ENCODE results near the gene TM7SF3.
"Not testable (repeated sequence)": the region's sequence is repeated elsewhere in the genome, so short reads cannot be mapped to it uniquely, and the experiment has no call there.

The TM7SF3 gene

GRCh38 chr12:26979733-26980132 lies 34.5 kb downstream of the TM7SF3 start:
- no peak for DNase-seq (ENCODE audit: low spot score)

- DNase-seq (ENCODE audit: low spot score), result no peak
Measured at GRCh38 chr12:26978801-26979200, 35.4 kb downstream of the TM7SF3 start.

DNA sequence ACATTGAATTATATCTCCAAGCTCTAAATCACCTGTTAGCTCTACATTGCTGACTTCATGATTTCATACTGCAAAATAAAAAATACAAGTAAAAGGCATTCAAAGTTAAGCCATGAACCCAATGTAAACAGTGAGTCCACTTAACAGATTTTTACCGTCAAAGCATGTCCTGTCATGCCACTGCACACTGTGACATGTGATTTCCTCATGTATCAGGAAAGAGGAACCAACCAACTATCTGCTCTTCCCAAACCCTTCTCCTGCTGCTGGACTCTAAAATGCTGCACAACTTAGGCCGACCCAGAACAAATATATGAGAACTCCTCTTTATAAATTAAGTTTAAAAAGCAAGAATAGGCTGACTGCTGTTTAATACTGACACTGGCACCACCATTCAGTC lies 37.5 kb downstream of the TM7SF3 start:
- DNase-seq (ENCODE audit: low spot score), result no peak

DNA sequence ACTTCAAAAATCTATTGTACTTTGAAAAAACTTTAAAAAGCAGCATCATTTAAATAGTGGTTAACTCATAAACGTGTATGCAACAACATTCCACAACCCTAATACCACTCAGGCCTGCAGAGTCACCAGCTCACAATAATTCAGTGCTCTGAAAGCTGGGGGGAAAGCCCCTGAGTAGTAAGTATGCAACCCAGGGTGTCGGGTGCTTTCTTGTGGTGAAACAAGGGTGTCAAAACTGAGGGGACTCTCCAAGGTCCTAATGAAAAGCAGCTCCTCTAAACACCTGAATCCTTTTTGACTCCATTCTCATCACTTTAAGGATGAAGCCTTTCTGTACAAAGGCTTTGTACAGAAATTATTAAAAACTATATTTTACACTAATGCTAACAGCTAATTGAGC lies 42.2 kb downstream of the TM7SF3 start:
- no peak for DNase-seq (ENCODE audit: low spot score)

DNA sequence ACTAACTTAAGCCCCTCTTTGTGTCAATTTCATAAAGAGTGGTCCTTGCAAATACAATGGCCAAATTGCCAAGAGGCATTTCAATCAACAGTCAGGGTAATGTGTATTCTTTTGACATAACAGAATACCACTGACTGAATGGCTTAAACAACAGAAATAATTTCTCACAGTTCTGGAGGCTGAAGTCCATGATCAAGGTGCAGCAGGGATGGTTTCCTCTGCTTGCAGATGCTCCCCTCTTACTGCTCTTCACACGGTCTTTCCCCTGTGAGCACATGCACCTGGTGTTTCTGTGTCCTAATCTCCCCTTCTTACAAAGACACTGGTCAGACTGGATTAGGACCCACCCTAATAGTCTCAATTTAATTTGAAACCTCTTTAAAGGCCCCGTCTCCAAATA lies 44.0 kb downstream of the TM7SF3 start:
- DNase-seq (ENCODE audit: low spot score), result no peak

DNA sequence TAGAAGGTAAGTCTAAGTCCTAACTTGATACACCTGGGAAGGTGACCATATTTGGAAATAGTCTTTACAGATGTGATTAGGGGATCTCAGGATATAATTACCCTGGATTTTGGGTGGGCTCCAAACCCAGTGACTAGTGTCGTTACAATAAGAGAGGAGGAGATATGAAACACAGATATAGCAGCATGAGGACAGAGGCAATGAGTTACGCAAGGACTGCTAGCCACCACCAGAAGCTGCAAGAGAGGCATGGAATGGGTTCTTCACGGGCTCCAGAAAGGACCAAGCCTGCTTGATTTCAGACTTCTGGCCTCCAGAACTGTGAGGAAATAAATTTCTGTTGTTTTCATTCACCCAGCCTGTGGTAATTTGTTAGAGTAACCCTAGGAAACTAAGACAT lies 47.3 kb downstream of the TM7SF3 start:
- no peak for DNase-seq (ENCODE audit: low spot score)

DNA sequence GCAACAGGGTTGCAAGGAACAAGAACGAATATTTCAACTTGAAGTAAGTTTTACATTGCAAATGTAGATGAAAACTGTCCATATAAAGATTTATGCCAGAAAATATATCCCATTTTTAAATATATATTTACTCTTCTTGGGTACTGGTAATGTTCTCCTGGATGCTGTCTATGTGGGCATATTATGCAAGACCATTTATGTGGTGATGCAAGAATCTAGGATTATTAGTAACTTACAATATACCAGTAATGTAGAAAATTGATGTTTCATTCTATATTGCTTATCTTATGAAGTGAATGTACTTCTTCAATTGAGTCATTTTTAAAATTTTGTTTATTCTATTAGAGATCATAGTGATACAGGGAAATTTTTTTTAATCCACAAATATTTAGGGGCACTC lies 50.8 kb downstream of the TM7SF3 start:
- no peak for DNase-seq (ENCODE audit: low spot score)

GRCh38 chr12:26961803-26962202 lies 52.4 kb downstream of the TM7SF3 start:
- DNase-seq (ENCODE audit: low spot score), result no peak

DNA sequence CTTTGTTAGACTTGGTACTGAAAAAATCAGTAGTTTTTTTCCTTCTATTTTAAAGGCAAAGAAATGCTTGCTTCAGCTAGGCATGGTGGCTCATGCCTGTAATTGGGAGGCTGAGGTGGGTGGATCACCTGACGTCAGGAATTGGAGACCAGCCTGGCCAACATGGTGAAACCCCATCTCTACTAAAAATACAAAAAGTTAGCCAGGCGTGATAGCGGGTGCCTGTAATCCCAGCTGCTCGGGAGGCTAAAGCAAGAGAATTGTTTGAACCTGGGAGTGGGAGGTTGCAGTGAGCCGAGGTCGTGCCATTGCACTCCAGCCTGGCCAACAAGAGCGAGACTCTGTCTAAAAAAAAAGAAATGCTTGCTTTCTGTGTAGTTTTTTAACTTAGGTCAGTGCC lies 52.8 kb downstream of the TM7SF3 start:
- DNase-seq (ENCODE audit: low spot score), result not testable (repeated sequence)

- DNase-seq (ENCODE audit: low spot score), result no peak
Measured at GRCh38 chr12:26954027-26954426, 60.2 kb downstream of the TM7SF3 start.

- no peak for DNase-seq (ENCODE audit: low spot score)
Measured at GRCh38 chr12:26953447-26953846, 60.7 kb downstream of the TM7SF3 start.

GRCh38 chr12:26948309-26948708 lies 65.9 kb downstream of the TM7SF3 start:
- no peak for DNase-seq (ENCODE audit: low spot score)

GRCh38 chr12:26941215-26941594 lies 73.0 kb downstream of the TM7SF3 start:
- DNase-seq (ENCODE audit: low spot score), result no peak

DNA sequence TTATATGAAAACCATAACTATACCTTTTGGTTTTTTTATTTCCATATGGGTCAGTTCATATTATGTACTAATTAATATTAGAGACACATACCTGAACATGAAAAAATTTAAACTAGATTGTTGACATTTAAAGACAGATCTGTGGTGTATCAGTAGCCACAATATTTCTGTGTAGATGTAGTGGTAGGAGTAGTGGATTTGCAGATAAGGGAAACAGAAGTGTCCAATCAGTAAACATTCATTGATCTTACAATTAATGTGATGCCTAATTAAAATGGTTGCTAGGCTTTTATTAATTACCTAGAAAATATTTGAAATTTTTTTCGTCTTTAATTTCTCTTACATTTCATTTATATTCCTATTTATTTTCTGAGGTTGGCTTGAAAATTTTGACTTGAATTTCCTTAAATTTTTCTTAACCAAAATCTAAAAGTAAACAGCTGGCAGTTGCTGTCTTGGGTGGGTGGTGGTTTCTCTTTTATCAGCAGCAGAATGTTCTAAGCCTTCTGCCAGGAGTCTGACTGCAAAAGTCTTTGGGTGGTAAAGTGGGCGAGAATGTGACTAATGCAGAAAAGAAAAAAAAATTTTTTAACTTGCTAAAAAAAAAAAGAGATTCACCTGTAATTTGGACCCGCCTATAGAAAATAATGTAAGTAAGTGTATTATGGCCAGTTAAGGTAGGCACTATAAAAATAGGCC lies 73.5 kb downstream of the TM7SF3 start:
- no peak for DNase-seq (ENCODE audit: low spot score)

- peak; percentile 48 for DNase-seq (ENCODE audit: low spot score)
Measured at GRCh38 chr12:26939953-26940352, 74.2 kb downstream of the TM7SF3 start.

GRCh38 chr12:26939192-26939832 lies 74.9 kb downstream of the TM7SF3 start:
- peak; percentile 48 for DNase-seq (ENCODE audit: low spot score)

DNA sequence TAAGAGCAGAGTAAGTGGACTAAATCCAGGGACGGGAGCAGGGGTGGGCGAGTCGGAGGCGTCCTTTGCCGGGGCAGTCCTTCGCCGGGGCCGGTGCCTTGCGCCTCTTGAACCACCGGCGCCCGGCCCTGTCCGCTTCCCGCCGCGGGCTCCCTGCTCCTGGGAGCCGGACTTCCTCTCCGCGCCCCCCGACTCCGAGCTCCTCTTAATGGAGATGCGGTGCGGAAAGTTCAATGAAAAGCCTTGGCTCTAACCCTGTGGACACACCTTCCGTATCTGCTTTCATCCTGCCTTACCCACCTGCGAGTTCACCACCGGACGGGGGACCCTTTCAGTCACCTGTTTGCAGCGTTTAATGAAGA lies 75.5 kb downstream of the TM7SF3 start:
- no peak for DNase-seq (ENCODE audit: low spot score)

DNA sequence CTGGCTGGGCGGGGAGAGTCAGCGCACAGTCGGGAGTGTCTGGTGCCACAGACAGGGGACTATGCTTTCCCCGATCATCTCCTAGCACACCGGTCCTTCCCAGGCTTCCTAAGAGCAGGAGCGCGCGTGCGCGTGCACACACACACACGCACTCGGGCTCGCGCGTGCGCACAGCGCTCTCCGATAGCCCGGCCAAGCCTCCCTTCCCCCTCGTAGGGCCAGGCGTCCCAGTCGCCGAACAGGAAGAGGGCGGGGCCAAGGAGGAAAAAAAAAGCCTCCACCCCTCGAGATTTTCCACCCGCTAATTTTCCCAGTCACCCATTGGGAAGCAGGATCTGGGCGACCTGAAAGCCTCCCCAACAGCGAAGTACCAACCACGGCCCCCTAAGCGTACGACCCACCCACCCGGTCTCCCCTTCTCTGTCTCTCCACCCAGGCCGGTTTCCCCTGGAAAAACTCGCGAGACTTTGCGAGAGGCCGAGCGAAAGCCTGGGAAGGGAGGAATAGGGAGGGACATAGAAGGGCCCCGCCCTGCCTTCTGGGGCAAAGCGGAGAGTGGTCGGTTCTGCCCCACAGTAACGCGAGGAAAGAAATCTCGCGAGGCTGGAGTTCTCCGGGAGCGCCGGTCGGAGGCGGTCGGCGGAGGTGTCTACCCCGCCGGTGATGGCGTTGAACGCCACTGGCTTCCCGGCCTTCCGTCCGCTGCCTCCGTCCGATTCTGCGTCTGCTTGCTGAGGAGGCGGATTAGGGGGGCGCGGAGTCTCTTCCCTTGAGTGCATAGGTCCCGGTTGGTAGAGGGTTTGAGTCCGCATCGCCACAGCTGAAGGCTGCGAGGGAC lies 76.1 kb downstream of the TM7SF3 start, which contains the start of the genes FGFR1OP2 and INTS13:
TSS of gene FGFR1OP2 (plus strand) at position 608 of the 838 bp plus-strand sequence. CDS start 15,689 bp downstream, outside the sequence.
TSS of gene INTS13 (minus strand) at position 119 of the 838 bp plus-strand sequence. CDS start 1,178 bp downstream, outside the sequence.
- peak; percentile 96 for DNase-seq (ENCODE audit: low spot score)

DNA sequence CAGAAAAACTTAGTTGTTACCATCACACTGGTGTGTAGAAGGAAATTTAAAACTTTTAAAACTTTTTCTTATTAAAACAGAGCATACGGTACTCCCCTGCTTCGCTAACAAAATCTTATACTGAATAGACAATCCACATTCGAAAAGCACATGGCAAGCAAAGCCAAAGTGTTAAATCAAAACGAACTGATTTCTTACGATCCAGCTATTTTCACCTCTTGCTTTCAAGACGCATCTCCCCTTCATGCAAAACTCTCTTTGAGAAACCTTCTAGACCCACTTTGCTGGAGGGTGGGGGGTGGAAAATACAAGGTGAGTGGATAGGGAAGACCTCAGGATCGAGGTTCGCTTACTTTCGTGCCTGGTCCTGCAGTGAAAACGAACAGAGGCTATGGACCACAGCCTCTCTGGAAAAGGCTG lies 76.7 kb downstream of the TM7SF3 start:
- no peak for DNase-seq (ENCODE audit: low spot score)

DNA sequence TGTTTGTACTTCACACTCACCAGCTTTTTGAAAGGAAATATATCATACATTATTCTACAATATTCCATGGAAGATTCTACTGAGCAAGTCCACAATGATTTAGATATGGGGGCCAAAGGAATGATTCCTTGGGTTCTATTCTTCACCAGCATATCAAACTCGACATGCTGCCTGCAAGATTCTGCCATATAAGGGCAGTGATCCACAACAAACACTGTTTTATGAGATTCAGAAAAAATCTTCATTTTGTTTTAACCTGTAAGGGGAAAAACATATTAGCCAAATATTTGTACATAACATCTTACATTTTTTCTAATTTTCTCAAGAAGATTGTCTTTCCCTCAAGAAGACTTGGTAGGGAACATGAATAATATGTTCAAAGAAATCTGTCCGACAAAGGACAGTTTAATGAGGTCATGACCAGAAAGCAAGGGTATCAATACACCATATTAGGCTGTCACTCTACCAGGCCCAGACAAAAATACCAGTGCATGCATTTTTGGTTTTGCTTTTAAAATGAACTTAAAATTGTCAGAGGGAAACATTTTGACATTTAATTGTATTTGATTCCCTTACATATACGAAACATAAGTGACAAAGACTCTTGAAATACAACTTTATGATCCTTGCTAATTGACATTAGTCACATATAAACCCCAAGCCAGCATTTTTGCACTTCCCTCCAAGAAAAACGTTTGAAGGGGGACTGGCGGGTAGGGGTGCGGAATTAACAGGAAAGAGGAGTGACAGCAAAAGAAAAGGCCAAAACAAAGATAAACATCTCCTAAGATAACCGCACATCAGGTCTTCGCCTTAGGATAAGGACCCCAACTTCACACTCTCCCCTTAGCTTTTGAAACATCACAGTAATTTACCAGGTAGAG lies 77.4 kb downstream of the TM7SF3 start:
- DNase-seq (ENCODE audit: low spot score), result peak; percentile 62

DNA sequence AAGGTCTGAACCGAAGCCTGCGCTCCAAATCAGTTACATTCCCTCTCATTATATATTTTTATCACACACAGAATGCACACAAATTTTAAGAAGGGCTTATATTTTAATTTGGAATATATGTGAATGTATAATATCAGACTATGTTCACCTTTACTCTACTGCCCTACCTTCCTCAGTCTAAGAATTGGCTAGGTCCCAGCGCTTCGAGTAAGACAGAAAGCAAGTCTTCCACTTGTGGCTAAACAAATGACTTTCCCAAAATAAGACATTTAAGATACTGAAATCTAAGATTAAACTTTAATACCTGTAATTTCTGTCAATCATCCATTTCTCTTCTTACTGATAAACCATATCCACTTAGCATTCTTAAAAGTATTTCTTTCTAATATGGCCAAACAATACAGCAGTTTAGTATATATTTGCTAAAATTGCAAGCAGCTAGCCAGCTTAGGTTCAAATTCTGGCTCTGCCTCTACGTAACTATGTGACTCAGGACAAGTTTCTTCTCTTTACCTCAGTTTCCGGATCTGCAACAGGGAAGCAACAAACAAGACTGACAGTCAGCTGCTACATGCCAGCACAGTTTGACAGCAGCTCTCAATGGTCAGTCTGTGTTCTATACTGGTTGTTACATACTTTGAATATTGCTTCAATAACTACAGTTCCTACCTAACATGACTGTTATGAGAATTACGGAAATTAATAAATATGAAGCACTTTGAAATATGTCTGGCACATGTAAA lies 78.4 kb downstream of the TM7SF3 start:
- peak; percentile 60 for DNase-seq (ENCODE audit: low spot score)

All from RKO (cell line).